Suppressor macrophage treated with lipopolysaccharide for 4 hours (primary cell): ENCODE results near the gene EPC2.

Experiments
- DNase-seq: peaks from one replicate; pipeline ENCODE4 v3.0.0-alpha.2; 2020

Gene EPC2

GRCh38 chr2:148816176-148816575, 171.6 kb downstream of the EPC2 start:
- DNase-seq: no peak

- no peak for DNase-seq
Measured at GRCh38 chr2:148817210-148817708, 172.7 kb downstream of the EPC2 start.

GRCh38 chr2:148819019-148819585, 174.6 kb downstream of the EPC2 start:
- DNase-seq: no peak

GRCh38 chr2:148824190-148824589, 179.6 kb downstream of the EPC2 start:
- DNase-seq: no peak

- no peak for DNase-seq
Measured at GRCh38 chr2:148826791-148827190, 182.2 kb downstream of the EPC2 start.

- no peak for DNase-seq
Measured at GRCh38 chr2:148828941-148829340, 184.4 kb downstream of the EPC2 start.

GRCh38 chr2:148829618-148830017, 185.1 kb downstream of the EPC2 start:
- no peak for DNase-seq

- DNase-seq: no peak
Measured at GRCh38 chr2:148832637-148833036, 188.1 kb downstream of the EPC2 start.
